CD4-positive, alpha-beta T cell treated with Interleukin-15 for 4 hours (primary cell): ENCODE measurements around the gene NOVA1.

Experiments used
- DNase-seq: peaks from one replicate; pipeline ENCODE4 v3.0.0-alpha.2; 2020; ENCODE audit warnings: low spot score

NOVA1 gene

DNA sequence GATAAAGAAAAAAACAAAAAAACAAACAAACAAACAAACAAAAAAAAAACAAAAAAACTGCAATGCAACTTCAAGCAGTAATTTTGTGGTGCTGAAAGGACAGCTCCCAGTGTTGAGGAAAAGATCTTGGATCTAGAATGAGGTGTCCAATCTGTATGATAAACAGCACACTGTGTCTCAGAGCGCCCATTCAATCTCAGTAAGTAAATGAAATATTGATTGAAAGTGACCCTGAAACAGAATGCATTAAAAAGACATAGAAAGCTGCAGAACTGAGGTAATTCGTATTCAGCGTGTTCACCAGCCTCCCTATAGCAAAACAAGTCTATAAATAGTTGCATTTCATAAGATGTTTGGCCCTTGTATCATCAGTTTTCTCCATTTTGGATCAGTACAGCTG is 153.0 kb downstream of the NOVA1 start:
- DNase-seq: no peak

- no peak for DNase-seq
These were observed 154.2 kb downstream of the NOVA1 start for GRCh38 chr14:26443654-26444053.

DNA sequence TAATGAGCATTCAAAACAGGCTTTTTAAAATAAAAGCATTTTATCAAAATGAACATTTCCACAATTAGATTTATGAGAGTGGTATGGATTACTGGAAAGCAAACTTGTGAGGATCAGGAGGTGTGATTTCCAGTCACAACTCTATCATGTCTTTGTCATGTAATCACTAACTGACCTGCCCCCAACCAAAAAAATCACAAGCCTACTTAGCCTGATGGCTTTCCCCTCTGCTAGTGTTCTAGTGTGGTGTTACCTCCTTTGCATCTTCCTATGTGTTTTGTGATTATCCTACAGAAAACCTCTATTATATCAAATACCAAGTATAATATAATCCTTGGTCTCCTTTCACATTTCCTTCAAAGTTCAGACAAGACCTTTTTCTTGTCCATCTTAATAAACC is 168.6 kb downstream of the NOVA1 start:
- DNase-seq: no peak

GRCh38 chr14:26427097-26427496 is 170.7 kb downstream of the NOVA1 start:
- no peak for DNase-seq

DNA sequence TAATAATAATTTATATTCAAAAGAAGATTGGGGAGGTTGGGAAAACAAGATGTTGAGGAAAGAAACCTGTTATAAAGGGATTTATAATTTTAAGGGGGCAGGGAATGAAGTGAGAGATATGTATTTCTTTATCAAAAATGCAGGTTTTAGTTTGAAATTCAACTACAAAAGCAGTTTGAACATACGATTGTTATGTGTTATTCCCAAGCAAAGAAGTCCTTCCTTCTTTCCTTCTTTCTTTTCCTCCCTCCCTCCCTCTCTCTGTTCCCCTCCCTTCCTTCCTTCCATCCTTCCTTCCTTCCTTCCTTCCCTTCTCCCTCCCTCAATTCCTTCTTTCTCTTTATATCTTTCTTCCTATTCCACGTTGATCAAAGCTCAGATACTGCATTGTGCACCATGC is 173.3 kb downstream of the NOVA1 start:
- no peak for DNase-seq

GRCh38 chr14:26415618-26416123 is 182.2 kb downstream of the NOVA1 start:
- DNase-seq: no peak

GRCh38 chr14:26414926-26415325 is 182.9 kb downstream of the NOVA1 start:
- no peak for DNase-seq

DNA sequence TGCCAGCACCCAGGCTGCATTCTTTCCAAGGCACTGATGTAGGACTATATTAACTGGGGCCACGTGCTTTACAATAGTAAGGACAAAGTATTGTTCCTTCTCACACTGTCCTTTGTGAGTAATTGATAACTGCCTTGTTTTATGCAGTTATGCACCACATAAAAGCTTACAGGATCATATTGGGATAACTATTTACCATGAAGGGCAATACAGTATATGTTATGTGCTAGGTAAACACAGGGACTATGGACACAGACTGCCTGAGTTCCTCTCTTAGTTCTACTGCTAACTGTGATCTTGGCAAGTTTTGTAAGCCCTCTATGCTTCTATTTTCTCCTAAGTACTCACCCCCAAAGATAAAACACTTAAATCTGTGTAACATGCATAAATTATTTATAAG is 183.7 kb downstream of the NOVA1 start:
- no peak for DNase-seq

- DNase-seq: no peak
These were observed 185.4 kb downstream of the NOVA1 start for GRCh38 chr14:26412421-26412820.

GRCh38 chr14:26410189-26410685 is 187.6 kb downstream of the NOVA1 start:
- no peak for DNase-seq

DNA sequence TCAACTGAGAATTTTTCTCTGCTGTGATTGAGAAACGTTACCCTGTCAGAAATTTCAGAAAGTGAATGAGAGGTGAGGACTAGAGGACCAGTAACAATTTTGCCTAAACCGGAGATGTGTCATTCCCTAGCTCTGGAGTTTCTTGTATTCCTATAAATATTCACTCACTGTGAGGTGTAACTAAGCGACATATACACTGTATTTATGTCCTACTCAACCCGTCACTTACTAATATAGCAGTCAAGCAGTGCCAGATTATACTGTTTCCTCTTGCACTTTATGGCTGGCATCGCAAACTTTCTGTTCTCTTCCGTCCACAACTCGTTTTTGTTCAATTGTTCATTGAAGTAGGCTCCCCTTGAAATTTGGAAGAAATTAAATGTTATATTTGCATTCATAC is 192.9 kb downstream of the NOVA1 start:
- no peak for DNase-seq

DNA sequence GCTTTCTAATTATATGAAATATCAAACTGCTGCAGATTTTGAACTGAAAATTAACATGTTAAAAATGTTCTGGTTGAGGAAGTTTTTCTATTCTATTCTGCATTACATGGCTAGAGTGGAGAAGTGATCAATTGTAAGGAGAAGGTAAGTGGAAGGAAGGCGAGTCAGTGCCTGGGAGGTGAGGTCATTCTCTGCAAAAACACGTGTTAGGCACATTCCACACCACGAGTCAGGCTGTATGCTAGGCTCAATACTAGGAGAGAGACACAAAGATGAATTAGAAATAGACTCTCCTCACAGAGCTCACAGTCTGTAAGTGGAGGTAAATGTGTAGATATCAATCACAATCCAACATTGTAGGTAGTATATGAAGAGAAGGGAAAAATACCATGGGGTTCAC is 194.1 kb downstream of the NOVA1 start:
- no peak for DNase-seq

DNA sequence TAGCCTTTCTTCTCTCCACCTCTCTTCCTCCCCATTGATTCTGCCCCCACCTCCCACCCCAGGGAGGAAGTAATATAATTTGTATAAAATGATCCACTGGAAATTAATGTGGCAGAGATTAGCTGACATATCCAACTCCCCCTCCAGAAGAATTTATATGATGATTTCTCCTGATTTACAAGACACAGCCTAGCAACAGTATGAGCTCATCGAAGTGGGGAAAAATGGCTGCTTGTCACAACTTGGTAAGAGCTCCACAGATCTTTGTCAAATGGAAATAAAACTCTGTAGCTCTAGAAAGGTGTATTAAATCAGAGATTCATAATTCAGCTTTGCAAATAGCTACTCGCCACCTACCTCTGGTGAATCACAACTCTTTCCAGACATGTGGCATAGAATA is 195.7 kb downstream of the NOVA1 start:
- no peak for DNase-seq

GRCh38 chr14:26401179-26401968 is 196.5 kb downstream of the NOVA1 start:
- no peak for DNase-seq

DNA sequence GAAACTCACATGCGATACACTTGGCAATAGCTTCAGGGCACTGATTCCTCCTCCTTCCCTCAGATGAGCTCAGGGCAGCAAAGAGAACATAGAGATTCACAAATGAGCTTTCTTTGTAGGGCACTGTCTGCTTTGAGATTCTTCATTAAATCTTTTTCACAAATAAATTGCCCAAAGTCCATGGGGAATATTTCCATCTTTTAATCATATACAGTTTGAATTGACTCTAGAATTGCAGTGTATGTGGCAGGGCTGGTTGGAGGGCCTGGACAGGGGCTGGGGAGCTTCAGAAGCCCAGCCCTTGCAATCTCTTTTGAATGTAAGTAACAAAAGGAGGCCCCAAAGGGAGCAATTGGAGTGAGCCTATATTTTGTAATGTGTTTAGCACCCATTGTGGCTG is 197.5 kb downstream of the NOVA1 start:
- DNase-seq: no peak

DNA sequence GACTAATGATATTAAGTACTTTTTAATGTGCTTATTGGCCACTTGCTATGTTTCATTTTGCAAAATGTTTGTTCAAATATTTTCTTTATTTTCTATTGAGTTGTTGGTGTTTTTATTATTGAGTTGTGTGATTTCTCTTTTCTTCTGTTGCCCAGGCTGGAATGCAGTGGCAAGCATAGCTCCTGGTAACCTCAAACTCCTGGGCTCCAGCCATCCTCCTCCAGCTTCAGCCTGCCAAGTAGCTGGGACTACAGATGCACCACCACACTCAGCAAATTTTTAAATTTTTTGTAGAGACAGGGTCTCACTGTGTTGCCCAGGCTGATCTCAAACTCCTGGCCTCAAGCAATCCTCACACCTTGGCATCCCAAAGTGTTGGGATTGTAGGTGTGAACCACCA is 199.2 kb downstream of the NOVA1 start:
- DNase-seq: no peak
